ENCODE results near the gene ALK. TPM values are rescaled to one million over a fixed set of nuclear protein-coding genes. Genes with fewer than 3 reads are reported as not detected.

The ALK gene
- total RNA-seq (2022; extraction: Qiagen RNA extraction), result not detected in 5 replicates

DNA sequence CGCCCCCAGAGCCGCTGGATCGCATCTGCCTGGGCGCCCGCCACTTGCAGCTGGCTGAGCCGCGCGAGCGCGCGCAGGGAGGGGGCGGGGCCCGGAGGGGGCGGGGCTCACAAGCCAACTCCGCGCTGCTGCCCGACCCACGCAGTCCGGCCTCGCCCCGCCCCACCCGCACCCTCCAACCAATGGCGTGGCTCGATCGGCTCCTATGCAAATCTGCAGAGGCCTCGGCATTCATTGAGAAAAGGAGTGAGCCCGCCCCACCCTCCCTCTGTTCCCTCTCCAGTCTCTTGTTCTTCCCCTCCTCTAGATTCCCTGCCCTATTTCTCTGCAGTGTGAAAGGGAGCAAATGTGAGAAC lies at the start of gene ALK:
TSS of gene ALK (minus strand) at position 27 of the 356 bp plus-strand sequence. CDS start 927 bp downstream, outside the sequence.

Other genes with a start within 250 kb of the ALK start
- gene YPEL5, start 225.4 kb upstream of the ALK start, total RNA-seq (2022; extraction: Qiagen RNA extraction), result 49.2 to 58.5 TPM (median 52.6 TPM) in 5 replicates

Data from A549 treated with Mapracorat at 1 μM for 4 hours (cell line).